Measurements from ENCODE around the gene SUCO.

GRCh38 chr1:172658871-172659453 lies 126.0 kb downstream of the SUCO start, which contains the start of gene FASLG:
- TF ChIP-seq EZH2phosphoT487 (IDR thresholded peaks at IDR 0.05; ENCODE audit: insufficient read depth, low read depth), result no peak
- no peak for TF ChIP-seq EZH2 (IDR thresholded peaks at IDR 0.05; ENCODE audit: insufficient read depth, poor library complexity, severe bottlenecking)
